Progenitor cell of endocrine pancreas (in vitro differentiated cells): ENCODE data around the gene SLC41A3. TPM values are rescaled to one million over a fixed set of nuclear protein-coding genes. Genes with fewer than 3 reads are reported as not detected.
A peak's percentile ranks its signal among the peaks of the same experiment; 100 is the strongest.
"Not testable (repeated sequence)": the region's sequence is repeated elsewhere in the genome, so short reads cannot be mapped to it uniquely, and the experiment has no call there.

ENCODE experiments used
- DNase-seq: peaks from one replicate; pipeline ENCODE4 v3.0.0; 2021; ENCODE audit warnings: low spot score; ENCODE audit not compliant: unreplicated experiment
- H3K27ac Mint-ChIP-seq: 2 replicates; pipeline ENCODE4 v1.8.0; 2021; ENCODE audit warnings: mild to moderate bottlenecking, moderate library complexity, mixed read lengths
- H3K27me3 Mint-ChIP-seq: 2 replicates; pipeline ENCODE4 v1.8.0; 2021; ENCODE audit warnings: mixed read lengths
- H3K36me3 Mint-ChIP-seq: 2 replicates; pipeline ENCODE4 v1.8.0; 2022; ENCODE audit warnings: mixed read lengths; ENCODE audit not compliant: insufficient read depth
- H3K4me1 Mint-ChIP-seq: 2 replicates; pipeline ENCODE4 v1.8.0; 2021; ENCODE audit warnings: low read depth, mixed read lengths
- H3K4me3 Mint-ChIP-seq: 2 replicates; pipeline ENCODE4 v1.8.0; 2021; ENCODE audit warnings: low read depth, mild to moderate bottlenecking, moderate library complexity, mixed read lengths
- H3K9me3 Mint-ChIP-seq: 2 replicates; pipeline ENCODE4 v1.8.0; 2021; ENCODE audit warnings: low read depth, mixed read lengths
- CTCF ChIP-seq: fragments of 200-600 bp; sonication (generic); IDR thresholded peaks from one replicate; pipeline ENCODE4 v1.5.0; 2021; ENCODE audit warnings: antibody characterized with exemption, mild to moderate bottlenecking; ENCODE audit not compliant: unreplicated experiment
- total RNA-seq: library from RNA; stranded (reverse); gene quantifications from 2 replicates; pipeline ENCODE4 v1.2.1, GENCODE V29; 2021

Gene SLC41A3
- total RNA-seq, 1 donor from 2014 or later, result 62.4 TPM

GRCh38 chr3:126003447-126004190 lies 80.3 kb downstream of the SLC41A3 start:
- H3K27ac Mint-ChIP-seq, result no peak overlapping the region
- no peak for TF ChIP-seq CTCF
- peaks cover 33% of the 10 kb centered on the region for H3K9me3 Mint-ChIP-seq
- no peak for DNase-seq
- no peak overlapping the region for H3K4me3 Mint-ChIP-seq
- no peaks in the 10 kb centered on the region for H3K27me3 Mint-ChIP-seq
- no peaks in the 10 kb centered on the region for H3K4me1 Mint-ChIP-seq
- H3K36me3 Mint-ChIP-seq, result peaks cover 12% of the 10 kb centered on the region

- DNase-seq, result no peak
- Mint-ChIP-seq H3K27me3 (no peaks in the 10 kb centered on the region), H3K9me3 (peaks cover 41% of the 10 kb centered on the region), H3K4me1 (no peaks in the 10 kb centered on the region), H3K27ac (no peak overlapping the region), H3K36me3 (peaks cover 14% of the 10 kb centered on the region), H3K4me3 (no peak overlapping the region)
- TF ChIP-seq CTCF, result no peak
These were observed 81.7 kb downstream of the SLC41A3 start for GRCh38 chr3:126002189-126002588.

GRCh38 chr3:125996751-125997150 lies 87.2 kb downstream of the SLC41A3 start:
- H3K4me1 Mint-ChIP-seq, H3K27me3 Mint-ChIP-seq, DNase-seq, H3K4me3 Mint-ChIP-seq, H3K27ac Mint-ChIP-seq: not testable (repeated sequence)
- peaks cover 12% of the 10 kb centered on the region for H3K36me3 Mint-ChIP-seq
- H3K9me3 Mint-ChIP-seq, result peaks cover 41% of the 10 kb centered on the region

- peak overlapping the region; percentile 99 for H3K27ac Mint-ChIP-seq
- no peaks in the 10 kb centered on the region for H3K36me3 Mint-ChIP-seq
- H3K4me1 Mint-ChIP-seq, result peaks cover 2% of the 10 kb centered on the region
- DNase-seq, result peak; percentile 74
- no peak for TF ChIP-seq CTCF
- H3K4me3 Mint-ChIP-seq, result peak overlapping the region; percentile 99
- H3K27me3 Mint-ChIP-seq, result no peaks in the 10 kb centered on the region
- H3K9me3 Mint-ChIP-seq, result peaks cover 5% of the 10 kb centered on the region
These were observed 93.5 kb downstream of the SLC41A3 start for GRCh38 chr3:125990253-125990970.

GRCh38 chr3:125984951-125985350 lies 99.0 kb downstream of the SLC41A3 start:
- H3K4me1 Mint-ChIP-seq, H3K27me3 Mint-ChIP-seq, DNase-seq, H3K4me3 Mint-ChIP-seq, H3K9me3 Mint-ChIP-seq, H3K27ac Mint-ChIP-seq, H3K36me3 Mint-ChIP-seq: not testable (repeated sequence)

GRCh38 chr3:125977104-125977503 lies 106.8 kb downstream of the SLC41A3 start:
- H3K36me3 Mint-ChIP-seq, H3K4me1 Mint-ChIP-seq, H3K27me3 Mint-ChIP-seq, H3K4me3 Mint-ChIP-seq, H3K9me3 Mint-ChIP-seq, DNase-seq, H3K27ac Mint-ChIP-seq: not testable (repeated sequence)

- H3K4me3 Mint-ChIP-seq, H3K4me1 Mint-ChIP-seq, DNase-seq, H3K27ac Mint-ChIP-seq, H3K36me3 Mint-ChIP-seq, H3K9me3 Mint-ChIP-seq: not testable (repeated sequence)
- peaks cover 19% of the 10 kb centered on the region for H3K27me3 Mint-ChIP-seq
These were observed 107.9 kb downstream of the SLC41A3 start for GRCh38 chr3:125976003-125976390.

GRCh38 chr3:125975245-125976002 lies 108.5 kb downstream of the SLC41A3 start:
- H3K4me3 Mint-ChIP-seq, H3K27ac Mint-ChIP-seq, H3K4me1 Mint-ChIP-seq, H3K36me3 Mint-ChIP-seq, DNase-seq, H3K9me3 Mint-ChIP-seq: not testable (repeated sequence)
- H3K27me3 Mint-ChIP-seq, result peaks cover 25% of the 10 kb centered on the region
